GM10266 (cell line): ENCODE results near the gene RAPGEF4.

ENCODE experiments used
- DNase-seq: peaks from one replicate; pipeline ENCODE4 v3.0.0; 2012; ENCODE audit errors: extremely low spot score
- TF ChIP-seq, protein P1 (sequence below): IDR thresholded peaks from 2 replicates; pipeline ENCODE4 v1.5.1; 2012; ENCODE audit warnings: mild to moderate bottlenecking, low read depth; ENCODE audit not compliant: control insufficient read depth, insufficient read depth; ENCODE audit errors: missing control alignments

RAPGEF4 gene

DNA sequence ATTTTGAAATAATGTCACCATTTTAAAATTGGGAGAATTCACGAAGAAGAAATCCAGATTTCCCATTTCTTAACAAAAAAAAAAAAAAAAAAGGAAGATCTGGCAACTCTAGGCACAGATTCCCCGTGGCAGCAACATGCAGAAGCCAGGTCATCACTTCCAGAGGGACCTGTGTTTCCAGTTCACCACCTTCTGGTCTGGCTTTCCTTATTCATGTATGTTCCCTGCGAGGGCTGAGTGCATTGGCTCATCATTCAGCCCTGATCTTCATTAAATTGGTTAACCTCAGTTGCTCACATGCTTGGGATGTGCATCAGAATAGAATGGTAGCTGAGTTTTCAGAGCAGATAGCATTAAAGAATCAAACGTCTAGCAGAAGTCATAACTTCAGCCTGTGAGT lies 315.0 kb downstream of the RAPGEF4 start:
- TF ChIP-seq, protein P1, sequence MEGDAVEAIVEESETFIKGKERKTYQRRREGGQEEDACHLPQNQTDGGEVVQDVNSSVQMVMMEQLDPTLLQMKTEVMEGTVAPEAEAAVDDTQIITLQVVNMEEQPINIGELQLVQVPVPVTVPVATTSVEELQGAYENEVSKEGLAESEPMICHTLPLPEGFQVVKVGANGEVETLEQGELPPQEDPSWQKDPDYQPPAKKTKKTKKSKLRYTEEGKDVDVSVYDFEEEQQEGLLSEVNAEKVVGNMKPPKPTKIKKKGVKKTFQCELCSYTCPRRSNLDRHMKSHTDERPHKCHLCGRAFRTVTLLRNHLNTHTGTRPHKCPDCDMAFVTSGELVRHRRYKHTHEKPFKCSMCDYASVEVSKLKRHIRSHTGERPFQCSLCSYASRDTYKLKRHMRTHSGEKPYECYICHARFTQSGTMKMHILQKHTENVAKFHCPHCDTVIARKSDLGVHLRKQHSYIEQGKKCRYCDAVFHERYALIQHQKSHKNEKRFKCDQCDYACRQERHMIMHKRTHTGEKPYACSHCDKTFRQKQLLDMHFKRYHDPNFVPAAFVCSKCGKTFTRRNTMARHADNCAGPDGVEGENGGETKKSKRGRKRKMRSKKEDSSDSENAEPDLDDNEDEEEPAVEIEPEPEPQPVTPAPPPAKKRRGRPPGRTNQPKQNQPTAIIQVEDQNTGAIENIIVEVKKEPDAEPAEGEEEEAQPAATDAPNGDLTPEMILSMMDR: no peak
- DNase-seq: no peak

DNA sequence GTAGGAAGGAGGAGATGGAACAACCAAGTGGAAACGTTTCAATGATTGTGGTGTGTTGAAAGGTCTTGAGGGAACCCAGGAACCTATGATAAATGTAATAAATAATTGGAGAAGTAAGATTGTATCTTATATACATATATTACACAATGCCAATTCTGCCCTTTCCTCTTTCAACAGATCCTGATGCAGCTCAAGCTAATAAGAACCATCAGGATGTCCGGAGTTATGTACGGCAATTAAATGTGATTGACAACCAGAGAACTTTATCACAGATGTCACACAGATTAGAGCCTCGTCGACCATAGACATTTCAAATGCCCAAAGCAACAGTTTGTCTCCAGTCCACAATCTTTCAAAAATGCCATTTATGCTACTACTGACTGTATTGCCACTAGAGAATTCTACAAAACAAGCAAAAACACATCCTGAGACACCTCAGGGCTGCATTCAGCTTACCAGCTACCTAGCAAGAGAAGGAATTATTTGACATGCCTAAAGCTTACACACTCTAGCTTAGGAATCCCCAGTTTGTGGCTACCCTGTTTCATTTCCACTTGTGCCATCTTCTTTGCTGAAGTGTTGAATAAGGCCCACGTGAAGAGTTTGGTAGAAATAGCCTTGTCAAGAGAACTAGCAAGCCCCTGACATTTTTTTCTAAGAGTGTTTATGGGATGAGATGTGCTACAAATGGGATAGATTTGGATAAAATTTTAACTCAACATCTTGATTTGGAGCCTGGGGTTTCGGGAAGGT lies 316.0 kb downstream of the RAPGEF4 start:
- DNase-seq: no peak
- TF ChIP-seq, protein P1: no peak

DNA sequence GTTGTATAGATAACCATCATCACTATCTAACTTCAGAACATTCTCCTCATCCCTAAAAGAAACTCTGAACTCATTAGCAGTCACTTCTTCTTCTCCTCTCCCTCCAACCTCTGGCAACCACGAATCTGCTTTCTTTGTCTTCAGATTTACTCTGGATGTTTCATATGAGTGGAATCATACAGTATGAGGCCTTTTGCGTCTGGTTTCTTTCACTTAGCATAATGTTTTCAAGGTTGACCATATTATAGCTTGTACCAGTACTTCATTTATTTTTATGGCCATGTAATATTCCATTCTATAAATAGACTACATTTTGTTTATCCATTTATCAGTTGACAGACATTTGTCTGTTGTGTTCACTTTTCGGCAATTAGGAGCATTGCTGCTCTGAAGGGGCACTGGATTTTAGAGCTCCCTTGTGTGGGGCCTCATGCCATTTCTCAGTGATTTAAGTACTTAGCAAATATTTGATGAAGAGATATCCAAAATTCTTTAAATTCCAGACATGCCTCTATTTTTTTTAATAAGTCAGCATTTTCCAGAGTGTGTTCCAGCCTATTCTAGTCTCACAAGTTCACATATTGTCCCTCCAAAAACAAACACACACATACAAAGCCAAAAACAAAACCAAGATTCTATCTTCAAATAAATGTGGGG lies 317.5 kb downstream of the RAPGEF4 start:
- DNase-seq: no peak
- TF ChIP-seq, protein P1: no peak

DNA sequence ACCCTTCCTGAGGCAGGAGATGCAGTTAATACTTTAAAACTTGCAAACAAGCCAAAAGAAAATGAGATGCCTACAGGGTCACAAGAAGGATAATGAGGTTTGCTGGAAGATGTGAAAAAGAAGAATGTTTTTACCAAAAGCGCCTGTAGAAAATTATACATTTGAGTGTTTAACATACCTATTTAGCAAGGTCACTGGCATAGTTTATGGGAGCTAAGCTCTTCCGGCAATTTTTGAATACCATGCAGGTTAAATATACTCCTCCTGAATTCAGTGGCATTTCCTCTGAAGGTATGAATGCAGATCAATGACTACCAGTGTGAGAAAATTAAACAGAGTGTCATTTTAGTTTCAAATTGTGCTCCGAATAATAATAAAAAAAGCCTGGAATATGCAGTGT lies 318.8 kb downstream of the RAPGEF4 start:
- TF ChIP-seq, protein P1: no peak
- DNase-seq: no peak

DNA sequence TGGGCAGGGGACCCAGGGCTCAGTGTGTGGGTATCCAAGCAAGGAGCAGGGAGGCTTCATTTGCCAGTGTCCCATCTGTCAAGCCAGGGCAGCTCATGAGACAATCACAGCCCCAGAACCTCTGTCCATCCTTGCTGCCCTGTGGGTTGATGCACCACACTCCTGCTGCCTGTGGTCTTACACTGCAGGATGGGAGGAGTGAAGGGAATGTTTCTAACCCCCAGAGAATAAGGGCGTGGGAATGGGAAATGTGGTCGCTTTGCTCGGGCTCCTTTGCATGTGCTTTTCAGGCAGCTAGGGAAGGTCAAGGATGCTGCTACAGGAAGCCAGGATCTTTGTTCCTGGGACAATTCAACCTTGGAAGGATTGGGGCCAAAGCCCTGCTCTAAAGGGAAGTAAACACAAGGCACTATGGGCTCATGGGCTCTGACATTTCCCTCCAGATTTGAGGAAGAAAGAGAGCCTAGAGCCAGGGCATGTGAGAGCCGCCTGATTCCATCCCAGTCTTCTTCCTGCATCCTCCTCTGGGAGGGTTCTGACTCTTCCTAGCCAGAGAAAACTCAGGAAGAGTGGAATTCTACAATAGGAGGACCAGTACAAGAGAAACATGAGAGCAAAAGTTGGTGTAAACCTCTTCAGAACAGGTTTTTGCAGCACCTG lies 321.2 kb downstream of the RAPGEF4 start:
- TF ChIP-seq, protein P1: no peak
- DNase-seq: no peak

DNA sequence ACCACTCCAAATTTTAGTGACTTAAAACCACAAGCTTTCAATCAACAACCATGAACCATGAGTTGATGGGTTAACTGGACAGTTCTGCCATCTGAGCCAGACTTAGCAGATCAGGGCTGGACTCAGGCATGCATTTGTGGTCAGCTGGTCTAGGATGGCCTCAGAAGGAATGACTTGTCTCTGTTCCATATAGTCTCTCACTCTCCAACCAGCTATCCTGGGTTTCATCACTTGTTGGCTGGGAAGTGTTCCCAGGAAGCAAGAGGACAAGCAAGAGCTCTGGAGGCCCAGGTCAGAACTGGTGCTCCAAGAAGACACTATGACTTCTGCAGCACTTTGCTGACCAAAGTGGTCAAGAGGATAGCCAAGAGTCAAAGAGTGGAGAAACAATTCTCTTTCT lies 322.5 kb downstream of the RAPGEF4 start:
- TF ChIP-seq, protein P1: no peak

DNA sequence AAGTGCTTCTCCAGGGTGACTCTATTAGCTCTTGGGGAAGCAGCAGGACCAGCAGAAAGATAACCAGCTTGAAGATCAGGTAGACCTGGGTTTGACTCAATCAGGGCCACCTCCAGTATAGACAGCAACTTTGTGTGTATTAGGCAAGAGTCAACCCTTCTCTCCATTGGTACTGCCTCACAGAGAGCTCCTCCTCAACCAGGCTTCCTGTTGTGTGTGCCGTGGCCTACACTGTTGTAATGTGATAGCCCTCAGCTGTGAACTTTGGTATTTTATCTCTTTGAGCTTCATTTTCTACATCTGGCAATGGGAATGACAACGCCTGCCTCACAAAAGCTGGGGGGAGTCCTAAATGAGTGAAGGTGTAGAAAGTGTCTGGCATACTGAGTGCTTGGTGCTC lies 323.0 kb downstream of the RAPGEF4 start:
- TF ChIP-seq, protein P1: no peak

More for the DNA sequence above, 322.5 kb downstream of the RAPGEF4 start:
- DNase-seq: no peak

More for the DNA sequence above, 323.0 kb downstream of the RAPGEF4 start:
- DNase-seq: no peak
